Neuronal stem cell (in vitro differentiated cells): ENCODE data around the gene TFB2M.
"Not testable (repeated sequence)": the region's sequence is repeated elsewhere in the genome, so short reads cannot be mapped to it uniquely, and the experiment has no call there.

Experiments used
- DNase-seq: peaks from one replicate; pipeline ENCODE4 v3.0.0-alpha.2; 2013; ENCODE audit warnings: low spot score
- H2AFZ ChIP-seq: one replicate; pipeline ENCODE4 v1.6.1; 2013; ENCODE audit warnings: mild to moderate bottlenecking, low read length, inconsistent platforms
- H2AK5ac ChIP-seq: 2 replicates; pipeline ENCODE4 v1.6.1; 2013; ENCODE audit warnings: low read depth, mild to moderate bottlenecking, inconsistent platforms, low read length, moderate library complexity, mixed read lengths
- H2BK120ac ChIP-seq: 2 replicates; pipeline ENCODE4 v1.6.1; 2013; ENCODE audit warnings: low read depth, mild to moderate bottlenecking, inconsistent platforms, low read length, moderate library complexity, mixed read lengths
- H2BK12ac ChIP-seq: one replicate; pipeline ENCODE4 v1.6.1; 2013; ENCODE audit warnings: low read length, inconsistent platforms
- H2BK15ac ChIP-seq: 2 replicates; pipeline ENCODE4 v1.6.1; 2013; ENCODE audit warnings: mild to moderate bottlenecking, low read length, inconsistent platforms, mixed read lengths
- H2BK5ac ChIP-seq: one replicate; pipeline ENCODE4 v1.6.1; 2013; ENCODE audit warnings: inconsistent platforms, mild to moderate bottlenecking, low read length, moderate library complexity
- H3K14ac ChIP-seq: one replicate; pipeline ENCODE4 v1.6.1; 2013; ENCODE audit warnings: low read length, inconsistent platforms
- H3K18ac ChIP-seq: 2 replicates; pipeline ENCODE4 v1.6.1; 2013; ENCODE audit warnings: low read length, inconsistent platforms
- H3K23ac ChIP-seq: 2 replicates; pipeline ENCODE4 v1.6.1; 2013; ENCODE audit warnings: low read depth, mild to moderate bottlenecking, mixed read lengths, low read length, inconsistent platforms; ENCODE audit not compliant: poor library complexity
- H3K27ac ChIP-seq: replicated peaks from 3 replicates; pipeline ENCODE4 v1.5.1; 2013; ENCODE audit warnings: low read length, inconsistent platforms
- H3K27me3 ChIP-seq, 3 experiments: 2 replicates each; pipeline ENCODE4 v1.6.1; 2013; ENCODE audit warnings: low read length in 3 of 3, mild to moderate bottlenecking in 2 of 3, inconsistent platforms in 1 of 3, low read depth in 1 of 3, mixed read lengths in 1 of 3, moderate library complexity in 1 of 3; ENCODE audit not compliant: control insufficient read depth in 3 of 3, insufficient read depth in 3 of 3
- H3K36me3 ChIP-seq, 2 donors: replicated peaks in 1 of 2; 2 replicates each; pipeline ENCODE4 v1.6.1; 2013; ENCODE audit warnings: low read length in 2 of 2; ENCODE audit not compliant: control insufficient read depth in 2 of 2, insufficient read depth in 2 of 2
- H3K4ac ChIP-seq: 2 replicates; pipeline ENCODE4 v1.6.1; 2013; ENCODE audit warnings: inconsistent platforms, mild to moderate bottlenecking, low read length, moderate library complexity
- H3K4me1 ChIP-seq, 2 donors: 1 replicate in 1 of 2; 2 replicates in 1 of 2; pipeline ENCODE4 v1.6.1; 2013; ENCODE audit warnings: low read length in 2 of 2, low read depth in 1 of 2; ENCODE audit not compliant: control insufficient read depth in 2 of 2, insufficient read depth in 1 of 2
- H3K4me2 ChIP-seq: one replicate; pipeline ENCODE4 v1.6.1; 2013; ENCODE audit warnings: mild to moderate bottlenecking, low read length, inconsistent platforms; ENCODE audit not compliant: insufficient read depth, poor library complexity, severe bottlenecking
- H3K4me3 ChIP-seq, 2 donors: 2 replicates each; pipeline ENCODE4 v1.5.1; 2013; ENCODE audit warnings: low read length in 2 of 2, mild to moderate bottlenecking in 2 of 2, inconsistent platforms in 1 of 2, moderate library complexity in 1 of 2
- H3K79me1 ChIP-seq: one replicate; pipeline ENCODE4 v1.6.1; 2013; ENCODE audit warnings: low read depth, mild to moderate bottlenecking, inconsistent platforms, low read length, moderate library complexity
- H3K9ac ChIP-seq: one replicate; pipeline ENCODE4 v1.6.1; 2013; ENCODE audit warnings: mild to moderate bottlenecking, low read depth, low read length, inconsistent platforms; ENCODE audit not compliant: poor library complexity
- H3K9me3 ChIP-seq, 2 donors: replicated peaks in 1 of 2; 2 replicates each; pipeline versions ENCODE3 to v1.6.1; 2013; ENCODE audit warnings: low read length in 2 of 2, mild to moderate bottlenecking in 2 of 2, inconsistent platforms in 1 of 2, low read depth in 1 of 2, mixed read lengths in 1 of 2, moderate library complexity in 1 of 2; ENCODE audit not compliant: control insufficient read depth in 2 of 2, insufficient read depth in 1 of 2
- H4K8ac ChIP-seq: one replicate; pipeline ENCODE4 v1.6.1; 2013; ENCODE audit warnings: low read depth, mild to moderate bottlenecking, inconsistent platforms, low read length, moderate library complexity
- H4K91ac ChIP-seq: one replicate; pipeline ENCODE4 v1.6.1; 2013; ENCODE audit warnings: low read length, low read depth, mild to moderate bottlenecking, inconsistent platforms; ENCODE audit not compliant: poor library complexity
- WGBS, 2 donors: extraction: QIAGEN DNeasy Blood & Tissue Kit; methylation state at CpG; one replicate each; pipeline ENCODE4 v1.1.7; 2013; ENCODE audit warnings: missing lambda C conversion rate in 2 of 2, mixed read lengths in 1 of 2; ENCODE audit not compliant: insufficient read length in 2 of 2, insufficient replicate concordance in 1 of 2; ENCODE audit errors: extremely low coverage in 2 of 2; 5-methylcytosine and 5-hydroxymethylcytosine counted together

TFB2M gene

GRCh38 chr1:246571309-246571708, 5.2 kb upstream of the TFB2M start:
- not testable (repeated sequence) for H4K91ac ChIP-seq, H3K79me1 ChIP-seq, H2AK5ac ChIP-seq, H3K4ac ChIP-seq, H2BK120ac ChIP-seq, H3K27ac ChIP-seq, DNase-seq, H4K8ac ChIP-seq, H3K4me1 ChIP-seq, H3K36me3 ChIP-seq, H3K23ac ChIP-seq, H2BK5ac ChIP-seq, H3K4me3 ChIP-seq, H3K27me3 ChIP-seq, H3K9me3 ChIP-seq, H3K9ac ChIP-seq, H2BK12ac ChIP-seq, H3K4me2 ChIP-seq, H2AFZ ChIP-seq, H2BK15ac ChIP-seq, H3K14ac ChIP-seq, H3K18ac ChIP-seq
- no CpG with 5 or more reads among the region's 4 CpGs for WGBS, 2 donors

GRCh38 chr1:246569248-246570238, 3.5 kb upstream of the TFB2M start:
- Histone ChIP-seq H3K9me3 (no peaks in the 10 kb centered on the region), H2BK5ac (no peak overlapping the region), H3K14ac (no peak overlapping the region), H4K8ac (no peak overlapping the region), H2AFZ (no peak overlapping the region), H3K36me3 (no peaks in the 10 kb centered on the region), H3K4me1 (peaks cover 4 to 5% of the 10 kb centered on the region in 2 donors), H2AK5ac (no peak overlapping the region), H2BK15ac (no peak overlapping the region), H3K4ac (no peak overlapping the region), H3K27me3 (no peaks in the 10 kb centered on the region), H3K4me2 (no peak overlapping the region), H3K23ac (no peak overlapping the region), H3K9ac (no peak overlapping the region), H3K4me3 (no peak overlapping the region), H3K18ac (no peak overlapping the region), H2BK12ac (no peak overlapping the region), H3K79me1 (no peaks in the 10 kb centered on the region), H3K27ac (no peak overlapping the region), H4K91ac (no peak overlapping the region), H2BK120ac (no peak overlapping the region)
- no CpG with 5 or more reads among the region's 8 CpGs for WGBS, 2 donors
- no peak for DNase-seq

GRCh38 chr1:246567646-246568235, 1.7 kb upstream of the TFB2M start:
- Histone ChIP-seq H3K23ac (no peak overlapping the region), H4K8ac (no peak overlapping the region), H3K27ac (no peak overlapping the region), H3K27me3 (no peaks in the 10 kb centered on the region), H2BK120ac (no peak overlapping the region), H2AK5ac (no peak overlapping the region), H3K18ac (no peak overlapping the region), H3K4me3 (peak overlapping the region in 1 of 2 donors; percentile 82), H3K9ac (no peak overlapping the region), H3K36me3 (peaks cover 0 to 14% of the 10 kb centered on the region in 2 donors), H2BK12ac (no peak overlapping the region), H3K14ac (no peak overlapping the region), H2BK5ac (no peak overlapping the region), H3K4ac (no peak overlapping the region), H3K4me2 (peak overlapping the region; percentile 11), H3K79me1 (no peaks in the 10 kb centered on the region), H2AFZ (peak overlapping the region; percentile 97), H3K9me3 (no peaks in the 10 kb centered on the region), H4K91ac (no peak overlapping the region), H2BK15ac (no peak overlapping the region), H3K4me1 (peaks cover 4 to 5% of the 10 kb centered on the region in 2 donors)
- no peak for DNase-seq
- WGBS, 2 donors, result no CpG with 5 or more reads among the region's 4 CpGs
